Left lung (tissue), 10 donors: Measurements from ENCODE around the gene PAEP. TPM values are rescaled to one million over a fixed set of nuclear protein-coding genes. Genes with fewer than 3 reads are reported as not detected.

Source experiments
- ATAC-seq: fragments of 200-7000 bp; cut with Tn5 transposase; one replicate; pipeline ENCODE4 v1.9.1; 2020; ENCODE audit warnings: moderate library complexity
- DNase-seq, 4 donors: peaks; one replicate each; pipeline ENCODE4 v3.0.0-alpha.2; 2013 to 2020
- H3K27ac ChIP-seq, 2 donors: fragments of 200-600 bp; sonication (generic) in 1 of 2; one replicate each; pipeline versions ENCODE4 v1.5.0 to v1.8.0; 2020 to 2021
- H3K27me3 ChIP-seq, 2 donors: fragments of 200-600 bp; sonication (generic) in 1 of 2; one replicate each; pipeline versions ENCODE4 v1.5.0 to v1.8.0; 2020 to 2021
- H3K36me3 ChIP-seq, 2 donors: fragments of 200-600 bp; sonication (generic) in 1 of 2; one replicate each; pipeline versions ENCODE4 v1.5.0 to v1.8.0; 2020 to 2021
- H3K4me1 ChIP-seq, 2 donors: fragments of 200-600 bp; one replicate each; pipeline ENCODE4 v1.8.0; 2021
- H3K4me3 ChIP-seq, 2 donors: fragments of 200-600 bp; sonication (generic) in 1 of 2; one replicate each; pipeline versions ENCODE4 v1.5.0 to v1.8.0; 2020 to 2021; ENCODE audit warnings: mild to moderate bottlenecking in 1 of 2
- H3K9me3 ChIP-seq, 2 donors: fragments of 200-600 bp; sonication (generic) in 1 of 2; one replicate each; pipeline versions ENCODE4 v1.5.0 to v1.8.0; 2020 to 2021
- CTCF ChIP-seq, 2 donors: fragments of 200-600 bp; sonication (generic) in 1 of 2; IDR thresholded peaks; one replicate each; pipeline versions ENCODE4 v1.5.0 to v1.8.0; 2021; ENCODE audit warnings: antibody characterized with exemption in 2 of 2
- intact Hi-C, 2 donors: fragments of 100-400 bp; cut with DNase I; formaldehyde crosslinking; loops; one replicate each; pipeline versions ENCODE4 v1.11.2 to v1.14.2; 2022
- polyA plus RNA-seq, 6 donors: library from polyadenylated mRNA; unstranded; fragments of 120-200 nt; gene quantifications; one replicate each; pipeline ENCODE4 v1.2.1, GENCODE V29; 2013; ENCODE audit not compliant: insufficient read length in 6 of 6
- total RNA-seq, 2 donors: library from RNA; stranded (reverse); fragmentation: NEBNext Ultra II Directional; extraction: Animal tissue kit (Norgen Biotek cat#: 25700); gene quantifications; one replicate each; pipeline ENCODE4 v1.2.1, GENCODE V29; 2021
- donor health status: DM: no; HTN: yes; CAD: no.
- donor health status: DM: no; HTN: no; CAD: no.

Gene PAEP
- total and polyA plus RNA-seq, 8 donors = 0.39 to 4.2 TPM; not detected in 6

- no peak for TF ChIP-seq CTCF (IDR thresholded peaks at IDR 0.05)
- Histone ChIP-seq H3K4me1 (no peaks in the 10 kb centered on the region), H3K36me3 (no peaks in the 10 kb centered on the region), H3K27me3 (peaks cover 0 to 59% of the 10 kb centered on the region in 2 donors), H3K9me3 (no peaks in the 10 kb centered on the region), H3K27ac (no peak overlapping the region), H3K4me3 (no peak overlapping the region)
- DNase-seq (no peak), ATAC-seq (no peak)
- intact Hi-C loops = no loop called here
These were observed 26.1 kb downstream of the PAEP start for GRCh38 chr9:135587658-135588057.

GRCh38 chr9:135588371-135588770 is 26.8 kb downstream of the PAEP start:
- no peak overlapping the region for H3K4me3 ChIP-seq
- peaks cover 0 to 51% of the 10 kb centered on the region in 2 donors for H3K27me3 ChIP-seq
- H3K4me1 ChIP-seq = no peaks in the 10 kb centered on the region
- ATAC-seq = no peak
- no peak for TF ChIP-seq CTCF (IDR thresholded peaks at IDR 0.05)
- no peaks in the 10 kb centered on the region for H3K9me3 ChIP-seq
- no peak for DNase-seq
- no peak overlapping the region for H3K27ac ChIP-seq
- no peaks in the 10 kb centered on the region for H3K36me3 ChIP-seq
- intact Hi-C loops = no loop called here

GRCh38 chr9:135588886-135589595 is 27.5 kb downstream of the PAEP start:
- Histone ChIP-seq H3K4me1 (no peaks in the 10 kb centered on the region), H3K4me3 (no peak overlapping the region), H3K27ac (no peak overlapping the region), H3K27me3 (peaks cover 0 to 47% of the 10 kb centered on the region in 2 donors), H3K36me3 (no peaks in the 10 kb centered on the region), H3K9me3 (no peaks in the 10 kb centered on the region)
- intact Hi-C loops = no loop called here
- TF ChIP-seq CTCF (IDR thresholded peaks at IDR 0.05) = no peak
- ATAC-seq = no peak
- DNase-seq = no peak

DNA sequence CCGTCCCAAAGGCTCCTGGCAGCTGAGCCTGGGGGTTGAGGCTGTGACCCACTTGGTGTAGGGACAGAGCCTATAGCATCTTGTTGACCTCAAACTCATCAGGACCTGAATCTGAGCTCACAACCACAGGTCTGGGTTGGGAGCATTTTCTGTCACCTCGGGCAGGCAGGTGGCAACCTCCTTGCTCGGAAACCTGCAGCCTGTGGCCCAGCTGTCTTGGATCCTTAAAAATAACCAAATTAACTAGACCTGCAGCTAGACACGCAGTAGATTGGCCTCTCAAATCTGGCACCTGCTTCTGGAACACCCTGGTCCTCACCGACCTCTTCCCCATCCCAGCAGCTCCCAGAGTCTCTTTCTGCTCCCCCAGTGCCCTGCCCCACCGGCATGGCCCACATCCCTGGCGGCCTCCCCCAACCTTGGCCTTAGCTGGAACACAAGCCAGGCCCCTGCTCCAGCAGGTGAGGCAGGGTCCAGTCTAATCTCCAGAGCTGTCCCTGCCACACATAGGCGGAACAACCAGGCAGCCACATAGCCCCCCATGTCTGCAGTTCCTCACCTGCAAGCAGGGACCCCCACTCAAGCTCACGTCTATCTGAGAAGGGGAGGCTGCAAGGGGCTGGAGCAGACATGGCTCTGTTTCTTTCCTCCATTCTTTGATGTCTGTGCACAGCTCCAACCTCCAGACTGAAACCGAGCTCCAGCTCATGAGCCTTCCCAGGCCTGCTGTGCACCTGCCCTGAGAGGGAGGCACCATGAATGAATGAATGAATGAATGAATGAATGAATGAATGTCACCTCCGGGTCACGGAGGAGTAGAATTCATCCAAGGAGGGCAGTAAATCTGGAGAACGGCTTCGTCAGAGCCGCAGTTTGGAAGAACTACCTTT is 28.3 kb downstream of the PAEP start:
- H3K4me1 ChIP-seq = no peaks in the 10 kb centered on the region
- TF ChIP-seq CTCF (IDR thresholded peaks at IDR 0.05) = no peak
- DNase-seq = no peak
- H3K9me3 ChIP-seq = no peaks in the 10 kb centered on the region
- peaks cover 0 to 40% of the 10 kb centered on the region in 2 donors for H3K27me3 ChIP-seq
- H3K36me3 ChIP-seq = no peaks in the 10 kb centered on the region
- no peak for ATAC-seq
- intact Hi-C loops = no loop called here
- no peak overlapping the region for H3K27ac ChIP-seq
- no peak overlapping the region for H3K4me3 ChIP-seq

DNA sequence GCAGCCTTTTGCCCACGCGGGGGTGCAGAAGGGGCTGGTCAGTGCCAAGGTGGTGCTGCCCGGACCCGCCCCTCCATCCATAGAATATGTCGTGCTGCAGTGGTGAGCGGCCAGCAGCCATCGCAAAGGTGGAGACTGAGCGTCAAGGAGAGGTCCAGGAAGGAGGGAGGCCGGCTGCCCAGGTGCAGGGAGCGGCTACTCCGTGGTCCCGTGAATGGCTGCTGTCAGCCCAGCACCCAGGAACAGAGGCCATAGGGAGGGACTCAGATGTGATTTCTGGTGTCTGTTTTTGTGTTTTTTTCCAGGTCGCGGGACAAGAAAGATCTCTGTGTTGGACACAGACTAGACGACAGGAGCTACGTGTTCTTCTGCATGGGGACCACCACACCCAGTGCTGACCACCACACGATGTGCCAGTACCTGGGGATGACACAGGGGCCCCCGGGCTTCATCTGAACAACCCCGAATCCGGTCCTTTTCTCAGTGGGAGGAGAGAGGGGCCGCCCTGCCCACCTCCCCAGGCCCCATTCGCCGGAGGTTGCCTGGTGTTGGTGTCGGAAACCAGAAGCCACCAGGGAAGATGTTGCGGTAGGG is 29.0 kb downstream of the PAEP start:
- no peak overlapping the region for H3K27ac ChIP-seq
- H3K36me3 ChIP-seq = no peaks in the 10 kb centered on the region
- no peaks in the 10 kb centered on the region for H3K9me3 ChIP-seq
- intact Hi-C loops = no loop called here
- ATAC-seq (no peak), DNase-seq (no peak)
- TF ChIP-seq CTCF (IDR thresholded peaks at IDR 0.05) = no peak
- H3K27me3 ChIP-seq = peaks cover 0 to 40% of the 10 kb centered on the region in 2 donors
- H3K4me3 ChIP-seq = no peak overlapping the region
- no peaks in the 10 kb centered on the region for H3K4me1 ChIP-seq
